Measurements from ENCODE around the gene GPC6.

GRCh38 chr13:94416454-94417080 lies 1190.0 kb downstream of the GPC6 start:
- peak; percentile 83 for TF ChIP-seq CTCF (conservative IDR thresholded peaks at IDR 0.05)
- no peak for TF ChIP-seq ZFX (IDR thresholded peaks at IDR 0.05)
